Measurements from ENCODE around the gene SETD7. TPM values are rescaled to one million over a fixed set of nuclear protein-coding genes. Genes with fewer than 3 reads are reported as not detected.

The SETD7 gene
- total and polyA plus RNA-seq, 2 of the 8 experiments (the other 6 are each of a cell fraction or from before 2014, with no cell fraction given): 1.5 to 4.6 TPM

DNA sequence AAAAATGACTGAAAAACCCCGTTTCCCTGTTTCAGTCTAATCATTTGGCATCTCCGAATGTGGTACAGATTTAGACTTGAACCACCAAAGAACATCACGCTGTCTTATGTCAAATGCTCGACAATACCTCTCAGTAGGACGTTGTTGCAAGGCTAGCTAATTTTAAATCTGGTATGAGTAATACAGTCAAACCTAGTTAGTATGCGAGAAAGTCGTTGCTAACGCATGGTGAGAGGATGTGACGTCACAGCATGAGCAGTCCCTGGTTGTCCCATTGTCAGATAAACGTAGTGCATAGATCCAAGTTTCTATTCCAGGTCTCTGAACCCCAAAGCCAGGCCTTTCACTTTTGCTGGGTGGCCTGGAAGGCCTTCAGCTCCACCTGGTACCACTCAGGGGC is 44.7 kb downstream of the SETD7 start:
- WGBS, 2 experiments (ENCODE audit: extremely low coverage in 1 of 2, insufficient coverage in 1 of 2, insufficient read length in 1 of 2, insufficient replicate concordance in 2 of 2, low coverage in 1 of 2, low lambda C conversion rate in 2 of 2, missing lambda C conversion rate in 1 of 2): 87% methylated on average over 10 of the region's 10 CpGs; no CpG with 5 or more reads in 1 of the 2 experiments

More for the DNA sequence above, 44.7 kb downstream of the SETD7 start:
- no peaks in the 10 kb centered on the region for H4K20me1 ChIP-seq (replicated peaks in 1 of 2; ENCODE audit: control insufficient read depth in 1 of 2, insufficient read depth in 2 of 2, low read length in 2 of 2)
- H4K8ac ChIP-seq (ENCODE audit: extremely low read depth, insufficient read depth, low read length): no peak overlapping the region
- H3K14ac ChIP-seq (ENCODE audit: insufficient read length): no peak overlapping the region
- FAIRE-seq (no peak), DNase-seq (ENCODE audit: low read depth in 1 of 2, low spot score in 2 of 2) (no peak)
- no peak overlapping the region for H4K5ac ChIP-seq (ENCODE audit: insufficient read length, low read depth, low read length)
- no peak overlapping the region for H2BK5ac ChIP-seq (ENCODE audit: low read depth, low read length)
- no peak overlapping the region for H3K56ac ChIP-seq (replicated peaks; ENCODE audit: insufficient read length, low read depth, low read length)
- no peak overlapping the region for H3K18ac ChIP-seq (ENCODE audit: extremely low read depth, low read length)
- no peaks in the 10 kb centered on the region for H3K27me3 ChIP-seq (replicated peaks in 1 of 4; ENCODE audit: control insufficient read depth in 3 of 4, extremely low read depth in 1 of 4, insufficient read depth in 3 of 4, low read length in 3 of 4)
- CTCF ChIA-PET (ENCODE audit: partially characterized antibody): interaction anchor here (0.7 to 1.7 kb wide), 6 partner anchors 11 to 483 kb away, joined by 3 to 12 read pairs (median 4); no protein-coding TSS in a partner anchor
- H3K4me1 ChIP-seq (replicated peaks in 1 of 4; ENCODE audit: control insufficient read depth in 3 of 4, insufficient read depth in 4 of 4, low read length in 3 of 4): peaks cover 0 to 9% (median 2%) of the 10 kb centered on the region in 4 experiments; a peak in 3 of 7 replicates
- no peak overlapping the region for H2BK120ac ChIP-seq (replicated peaks; ENCODE audit: low read depth, low read length)
- no peak overlapping the region for H2BK15ac ChIP-seq (ENCODE audit: low read length)
- H4K91ac ChIP-seq (replicated peaks; ENCODE audit: insufficient read length, low read length): no peak overlapping the region
- H3K4ac ChIP-seq (replicated peaks; ENCODE audit: insufficient read length, low read depth, low read length): no peak overlapping the region
- no peak overlapping the region for H3K9ac ChIP-seq (replicated peaks in 1 of 4; ENCODE audit: extremely low read depth in 1 of 4, low read depth in 3 of 4, low read length in 3 of 4)
- no peak overlapping the region for H2BK20ac ChIP-seq (ENCODE audit: low read length)
- H3K27ac ChIP-seq (ENCODE audit: low read depth, low read length): no peak overlapping the region
- no peaks in the 10 kb centered on the region for H3K79me1 ChIP-seq (ENCODE audit: low read depth, low read length)
- no peak overlapping the region for H3K4me2 ChIP-seq (ENCODE audit: insufficient read depth in 1 of 2, low read depth in 2 of 2, low read length in 2 of 2)
- H3K23ac ChIP-seq (ENCODE audit: insufficient read length): no peak overlapping the region
- H2BK12ac ChIP-seq (ENCODE audit: low read depth, low read length): no peak overlapping the region
- H3K23me2 ChIP-seq (ENCODE audit: low read depth, low read length): no peaks in the 10 kb centered on the region
- no peaks in the 10 kb centered on the region for H3K9me3 ChIP-seq (ENCODE audit: insufficient read depth in 2 of 2, low read depth in 1 of 2, low read length in 1 of 2)
- TF ChIP-seq SP2 (IDR thresholded peaks at IDR 0.05; ENCODE audit: low read length): no peak
- no peak for TF ChIP-seq HDAC6 (IDR thresholded peaks at IDR 0.05; ENCODE audit: low read depth, low read length)
- TF ChIP-seq GTF2F1 (IDR thresholded peaks at IDR 0.05; ENCODE audit: borderline replicate concordance, low read depth, low read length): no peak
- TF ChIP-seq PHF8 (conservative IDR thresholded peaks at IDR 0.05; ENCODE audit: low read depth, low read length): no peak
- TF ChIP-seq, protein P1, sequence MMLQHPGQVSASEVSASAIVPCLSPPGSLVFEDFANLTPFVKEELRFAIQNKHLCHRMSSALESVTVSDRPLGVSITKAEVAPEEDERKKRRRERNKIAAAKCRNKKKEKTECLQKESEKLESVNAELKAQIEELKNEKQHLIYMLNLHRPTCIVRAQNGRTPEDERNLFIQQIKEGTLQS (IDR thresholded peaks at IDR 0.05; ENCODE audit: insufficient read depth, low read depth, low read length): no peak
- no peak for TF ChIP-seq JUN (IDR thresholded peaks at IDR 0.05; ENCODE audit: low read depth, low read length)
- H3K79me2 ChIP-seq (ENCODE audit: control insufficient read depth in 1 of 2, insufficient read depth in 2 of 2, low read length in 2 of 2): no peaks in the 10 kb centered on the region
- no peaks in the 10 kb centered on the region for H3K36me3 ChIP-seq (ENCODE audit: control insufficient read depth in 2 of 4, insufficient read depth in 4 of 4, low read length in 3 of 4)
- no peak overlapping the region for H2AK5ac ChIP-seq (ENCODE audit: low read depth, low read length)
- POLR2A ChIA-PET (ENCODE audit: partially characterized antibody): interaction anchor here (1.7 kb wide), 1 partner anchor 58 kb away, joined by 4 read pairs; the partner anchor contains the start of gene RAB33B
- no peak overlapping the region for H2AFZ ChIP-seq (ENCODE audit: low read length)
- no peak overlapping the region for H3K4me3 ChIP-seq (ENCODE audit: extremely low read depth in 1 of 4, insufficient read depth in 2 of 4, low read depth in 3 of 4, low read length in 4 of 4)

Data from H1 (cell line).